Loucy (cell line): ENCODE measurements around the gene MRPS2.

ENCODE experiments used
- H2AFZ ChIP-seq: fragments of 200-600 bp; sonication (generic); 2 replicates; pipeline ENCODE4 v1.6.0; 2016; ENCODE audit warnings: antibody characterized with exemption, mild to moderate bottlenecking, low read length, moderate library complexity
- H3F3A ChIP-seq: fragments of 200-600 bp; 2 replicates; pipeline ENCODE4 v1.6.0; 2016; ENCODE audit warnings: antibody characterized with exemption, low read depth, mild to moderate bottlenecking
- H3K27me3 ChIP-seq: fragments of 200-600 bp; sonication (generic); 2 replicates; pipeline ENCODE4 v1.6.1; 2014; ENCODE audit warnings: low read length, mild to moderate bottlenecking; ENCODE audit not compliant: insufficient read depth, poor library complexity, severe bottlenecking
- H3K36me3 ChIP-seq: fragments of 200-600 bp; sonication (generic); 2 replicates; pipeline ENCODE4 v1.6.1; 2016; ENCODE audit warnings: low read length; ENCODE audit not compliant: insufficient read depth
- H3K4me1 ChIP-seq: fragments of 200-600 bp; sonication (generic); 2 replicates; pipeline ENCODE4 v1.5.1; 2014; ENCODE audit warnings: low read length, mild to moderate bottlenecking; ENCODE audit not compliant: insufficient read depth, poor library complexity, severe bottlenecking
- H3K4me2 ChIP-seq: fragments of 200-600 bp; sonication (generic); 2 replicates; pipeline ENCODE4 v1.6.0; 2014; ENCODE audit warnings: antibody characterized with exemption, low read length, low read depth, mild to moderate bottlenecking; ENCODE audit not compliant: poor library complexity, severe bottlenecking
- H3K4me3 ChIP-seq: fragments of 200-600 bp; sonication (generic); 2 replicates; pipeline ENCODE4 v1.5.1; 2014; ENCODE audit warnings: low read length, mild to moderate bottlenecking, mixed read lengths; ENCODE audit not compliant: poor library complexity, severe bottlenecking
- H3K79me2 ChIP-seq: fragments of 200-600 bp; sonication (generic); 2 replicates; pipeline ENCODE4 v1.6.1; 2014; ENCODE audit warnings: low read length; ENCODE audit not compliant: insufficient read depth
- H3K9ac ChIP-seq: fragments of 200-600 bp; sonication (generic); 2 replicates; pipeline ENCODE4 v1.6.0; 2014; ENCODE audit warnings: mild to moderate bottlenecking, low read depth, low read length, moderate library complexity; ENCODE audit not compliant: poor library complexity, severe bottlenecking
- H3K9me2 ChIP-seq: fragments of 200-600 bp; sonication (generic); replicated peaks from 2 replicates; pipeline ENCODE4 v1.6.1; 2016; ENCODE audit warnings: low read depth, low read length, mixed read lengths
- H3K9me3 ChIP-seq: fragments of 200-600 bp; sonication (generic); 2 replicates; pipeline ENCODE4 v1.6.1; 2014; ENCODE audit warnings: mild to moderate bottlenecking, antibody characterized with exemption, low read length, low read depth; ENCODE audit not compliant: insufficient read depth
- H4K20me1 ChIP-seq: fragments of 200-600 bp; sonication (generic); 2 replicates; pipeline ENCODE4 v1.6.0; 2014; ENCODE audit warnings: antibody characterized with exemption, low read length, mild to moderate bottlenecking; ENCODE audit not compliant: insufficient read depth, poor library complexity, severe bottlenecking
- EZH2phosphoT487 ChIP-seq: fragments of 200-600 bp; IDR thresholded peaks from 2 replicates; pipeline ENCODE4 v1.6.1; 2018; ENCODE audit warnings: antibody characterized with exemption, mild to moderate bottlenecking, moderate library complexity, borderline replicate concordance
- TF ChIP-seq, protein P1 (sequence below): fragments of 200-600 bp; sonication (generic); conservative IDR thresholded peaks from 2 replicates; pipeline ENCODE4 v1.5.1; 2014; ENCODE audit warnings: mild to moderate bottlenecking, antibody characterized with exemption, low read length

Gene MRPS2

DNA sequence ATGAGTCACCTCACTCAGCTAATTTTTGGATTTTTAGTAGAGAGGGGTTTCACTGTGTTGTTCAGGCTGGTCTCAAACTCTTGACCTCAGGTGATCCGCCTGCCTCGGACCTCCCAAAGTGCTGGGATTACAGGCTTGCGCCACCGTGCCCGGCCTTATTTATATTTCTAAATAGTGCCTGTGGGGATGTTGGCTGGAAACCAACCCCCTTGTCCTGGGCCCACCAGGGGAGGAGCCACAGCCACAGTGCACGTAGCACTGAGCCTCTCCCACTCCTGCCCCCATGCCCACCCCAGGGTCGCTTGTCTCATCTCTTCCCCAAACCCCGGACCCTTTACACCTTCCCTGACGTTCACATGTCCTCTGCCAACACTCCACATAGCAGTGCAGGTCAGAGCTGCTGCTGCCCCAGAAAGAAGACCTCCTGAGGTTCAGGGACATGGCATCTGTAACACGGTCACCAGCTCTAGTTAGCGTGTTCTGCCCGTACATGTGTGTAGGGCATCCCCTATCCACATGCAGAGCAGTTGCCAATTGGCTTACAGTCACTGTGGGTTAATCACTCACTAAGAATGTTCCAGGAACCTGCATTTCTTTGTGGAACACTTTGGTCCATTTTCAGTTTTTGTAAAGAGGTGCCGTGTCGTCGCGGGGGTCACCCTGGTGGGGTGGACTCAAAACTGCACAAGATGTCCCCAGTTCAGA is 10.2 kb upstream of the MRPS2 start:
- Histone ChIP-seq H3K9ac (no peak overlapping the region), H3K9me2 (no peaks in the 10 kb centered on the region), H3K79me2 (no peaks in the 10 kb centered on the region), H4K20me1 (no peaks in the 10 kb centered on the region), H3K36me3 (no peaks in the 10 kb centered on the region), H2AFZ (no peak overlapping the region), H3K4me2 (no peak overlapping the region), H3K4me1 (no peaks in the 10 kb centered on the region), H3F3A (no peaks in the 10 kb centered on the region), H3K4me3 (no peak overlapping the region), H3K27me3 (no peaks in the 10 kb centered on the region), H3K9me3 (no peaks in the 10 kb centered on the region)
- TF ChIP-seq, protein P1, sequence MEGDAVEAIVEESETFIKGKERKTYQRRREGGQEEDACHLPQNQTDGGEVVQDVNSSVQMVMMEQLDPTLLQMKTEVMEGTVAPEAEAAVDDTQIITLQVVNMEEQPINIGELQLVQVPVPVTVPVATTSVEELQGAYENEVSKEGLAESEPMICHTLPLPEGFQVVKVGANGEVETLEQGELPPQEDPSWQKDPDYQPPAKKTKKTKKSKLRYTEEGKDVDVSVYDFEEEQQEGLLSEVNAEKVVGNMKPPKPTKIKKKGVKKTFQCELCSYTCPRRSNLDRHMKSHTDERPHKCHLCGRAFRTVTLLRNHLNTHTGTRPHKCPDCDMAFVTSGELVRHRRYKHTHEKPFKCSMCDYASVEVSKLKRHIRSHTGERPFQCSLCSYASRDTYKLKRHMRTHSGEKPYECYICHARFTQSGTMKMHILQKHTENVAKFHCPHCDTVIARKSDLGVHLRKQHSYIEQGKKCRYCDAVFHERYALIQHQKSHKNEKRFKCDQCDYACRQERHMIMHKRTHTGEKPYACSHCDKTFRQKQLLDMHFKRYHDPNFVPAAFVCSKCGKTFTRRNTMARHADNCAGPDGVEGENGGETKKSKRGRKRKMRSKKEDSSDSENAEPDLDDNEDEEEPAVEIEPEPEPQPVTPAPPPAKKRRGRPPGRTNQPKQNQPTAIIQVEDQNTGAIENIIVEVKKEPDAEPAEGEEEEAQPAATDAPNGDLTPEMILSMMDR, result no peak

DNA sequence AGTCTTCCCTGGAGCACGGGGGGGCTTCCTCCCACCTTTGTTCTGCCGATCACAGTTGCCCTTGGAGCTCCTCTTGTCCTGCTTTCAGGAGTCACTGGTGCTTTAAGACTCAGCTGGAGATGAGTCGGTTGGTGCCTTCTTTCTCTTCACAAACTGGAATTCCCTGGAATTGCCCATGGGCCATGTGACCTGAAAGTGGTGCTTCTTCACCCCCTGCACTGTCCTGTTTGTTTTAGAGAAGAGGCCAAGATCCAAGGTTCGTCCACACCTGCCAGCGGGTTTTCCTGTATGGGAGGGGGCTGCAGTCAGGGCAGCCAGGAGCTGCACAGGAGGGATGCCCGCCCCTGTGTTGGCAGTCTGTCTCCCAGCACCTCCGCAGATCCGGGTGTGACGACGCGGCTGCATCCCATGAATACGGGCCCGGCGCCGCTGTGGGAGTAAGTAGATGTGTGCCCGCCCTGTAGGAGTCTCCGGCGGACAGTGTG is 9.5 kb upstream of the MRPS2 start:
- Histone ChIP-seq H3K4me1 (no peaks in the 10 kb centered on the region), H3K4me2 (no peak overlapping the region), H3K36me3 (no peaks in the 10 kb centered on the region), H3F3A (no peaks in the 10 kb centered on the region), H3K9ac (no peak overlapping the region), H3K79me2 (no peaks in the 10 kb centered on the region), H3K27me3 (no peaks in the 10 kb centered on the region), H3K9me2 (no peaks in the 10 kb centered on the region), H2AFZ (no peak overlapping the region), H3K4me3 (no peak overlapping the region), H3K9me3 (no peaks in the 10 kb centered on the region), H4K20me1 (no peaks in the 10 kb centered on the region)
- TF ChIP-seq EZH2phosphoT487, result no peak
- TF ChIP-seq, protein P1, result no peak

DNA sequence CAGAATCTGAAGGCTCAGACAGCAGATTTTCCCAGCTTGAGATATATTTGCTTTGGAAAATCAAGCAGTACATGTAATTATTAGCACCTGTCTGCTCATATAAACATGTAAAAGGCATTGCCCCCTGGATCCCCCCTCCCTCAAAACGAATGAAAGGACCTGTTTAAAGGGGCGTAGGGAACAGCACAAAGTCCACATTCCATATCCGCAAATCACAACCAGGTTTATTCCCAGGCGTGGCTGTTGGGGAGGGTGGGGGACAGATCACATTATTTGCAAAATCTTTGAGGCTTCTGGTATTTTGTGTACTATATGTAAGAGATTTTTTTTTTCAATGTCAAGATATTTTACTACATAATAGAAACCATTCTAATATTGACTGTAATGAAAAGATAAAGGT is 8.7 kb upstream of the MRPS2 start:
- TF ChIP-seq EZH2phosphoT487, result no peak
- Histone ChIP-seq H3K9ac (no peak overlapping the region), H3K36me3 (no peaks in the 10 kb centered on the region), H3K4me1 (no peaks in the 10 kb centered on the region), H3K9me3 (no peaks in the 10 kb centered on the region), H3K4me3 (no peak overlapping the region), H4K20me1 (no peaks in the 10 kb centered on the region), H3K79me2 (no peaks in the 10 kb centered on the region), H3K9me2 (no peaks in the 10 kb centered on the region), H2AFZ (no peak overlapping the region), H3K4me2 (no peak overlapping the region), H3K27me3 (no peaks in the 10 kb centered on the region), H3F3A (no peaks in the 10 kb centered on the region)
